Fibroblast of skin of left quadriceps (primary cell): ENCODE data around the gene ITGAX.
"Not testable (repeated sequence)": the region's sequence is repeated elsewhere in the genome, so short reads cannot be mapped to it uniquely, and the experiment has no call there.

Source experiments
- DNase-seq, 2 experiments: peaks; one replicate each; pipeline ENCODE4 v3.0.0-alpha.2; 2013; ENCODE audit warnings: low read depth in 2 of 2

Gene ITGAX

GRCh38 chr16:31354394-31355291 lies at the start of gene ITGAX:
TSS of gene ITGAX (plus strand) at chr16:31355176. CDS start at chr16:31355255, 79 bp downstream.
- DNase-seq, result no peak

DNA sequence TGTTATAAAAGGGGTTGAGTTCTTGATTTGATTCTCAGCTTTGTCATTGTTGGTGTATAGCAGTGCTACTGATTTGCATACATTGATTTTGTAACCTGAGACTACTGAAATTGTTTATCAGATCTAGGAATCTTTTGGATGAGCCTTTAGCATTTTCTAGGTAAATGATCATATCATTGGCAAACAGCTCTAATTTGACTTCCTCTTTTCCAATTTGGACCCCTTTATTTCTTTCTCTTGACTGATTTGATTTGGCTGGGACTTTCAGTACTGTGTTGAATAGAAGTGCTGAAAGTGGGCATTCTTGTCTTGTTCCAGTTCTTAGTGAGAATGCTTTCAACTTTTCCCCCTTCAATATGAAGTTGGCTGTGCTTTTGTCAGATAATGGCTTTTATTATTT lies 49.8 kb upstream of the ITGAX start:
- DNase-seq, result no peak

GRCh38 chr16:31308381-31308780 lies 46.6 kb upstream of the ITGAX start:
- DNase-seq, result not testable (repeated sequence)

- no peak for DNase-seq
These were observed 32.5 kb upstream of the ITGAX start for GRCh38 chr16:31322500-31322899.

DNA sequence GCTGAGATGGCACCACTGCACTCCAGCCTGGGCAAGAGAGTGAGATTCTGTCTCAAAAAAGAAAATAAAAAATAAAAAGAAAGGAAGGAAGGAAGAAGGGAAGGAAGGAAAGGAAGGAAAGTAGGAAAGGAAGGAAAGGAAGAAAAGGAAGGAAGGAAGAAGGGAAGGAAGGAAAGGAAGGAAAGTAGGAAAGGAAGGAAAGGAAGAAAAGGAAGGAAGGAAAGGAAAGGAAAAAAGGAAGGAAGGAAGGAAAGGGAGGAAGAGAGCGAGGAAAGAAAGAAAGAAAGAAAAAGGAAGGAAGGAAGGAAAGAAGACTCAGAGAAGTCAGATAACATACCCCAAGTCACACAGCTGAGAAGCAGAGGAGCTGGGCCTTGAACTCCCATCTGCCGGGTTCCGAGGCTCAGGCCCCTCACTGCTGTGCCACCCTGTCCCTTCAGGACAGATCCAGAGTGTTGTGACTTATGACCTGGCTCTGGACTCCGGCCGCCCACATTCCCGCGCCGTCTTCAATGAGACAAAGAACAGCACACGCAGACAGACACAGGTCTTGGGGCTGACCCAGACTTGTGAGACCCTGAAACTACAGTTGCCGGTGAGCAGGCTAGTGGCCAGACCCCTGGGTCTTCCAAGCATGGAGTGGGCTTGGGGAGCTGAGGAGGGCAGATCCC lies 30.9 kb upstream of the ITGAX start:
- no peak for DNase-seq

DNA sequence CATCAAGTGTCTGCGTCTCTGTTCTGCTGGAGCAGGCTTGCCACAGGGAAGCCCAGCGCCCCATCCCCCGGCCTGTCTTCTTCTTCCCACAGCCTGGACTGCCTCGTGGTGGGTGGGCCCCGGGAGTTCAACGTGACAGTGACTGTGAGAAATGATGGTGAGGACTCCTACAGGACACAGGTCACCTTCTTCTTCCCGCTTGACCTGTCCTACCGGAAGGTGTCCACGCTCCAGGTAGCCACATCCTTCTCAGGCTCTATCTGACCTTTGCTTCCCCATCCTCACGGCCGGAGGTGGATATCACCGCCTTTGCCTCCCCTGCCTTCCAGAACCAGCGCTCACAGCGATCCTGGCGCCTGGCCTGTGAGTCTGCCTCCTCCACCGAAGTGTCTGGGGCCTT lies 29.8 kb upstream of the ITGAX start:
- no peak for DNase-seq

DNA sequence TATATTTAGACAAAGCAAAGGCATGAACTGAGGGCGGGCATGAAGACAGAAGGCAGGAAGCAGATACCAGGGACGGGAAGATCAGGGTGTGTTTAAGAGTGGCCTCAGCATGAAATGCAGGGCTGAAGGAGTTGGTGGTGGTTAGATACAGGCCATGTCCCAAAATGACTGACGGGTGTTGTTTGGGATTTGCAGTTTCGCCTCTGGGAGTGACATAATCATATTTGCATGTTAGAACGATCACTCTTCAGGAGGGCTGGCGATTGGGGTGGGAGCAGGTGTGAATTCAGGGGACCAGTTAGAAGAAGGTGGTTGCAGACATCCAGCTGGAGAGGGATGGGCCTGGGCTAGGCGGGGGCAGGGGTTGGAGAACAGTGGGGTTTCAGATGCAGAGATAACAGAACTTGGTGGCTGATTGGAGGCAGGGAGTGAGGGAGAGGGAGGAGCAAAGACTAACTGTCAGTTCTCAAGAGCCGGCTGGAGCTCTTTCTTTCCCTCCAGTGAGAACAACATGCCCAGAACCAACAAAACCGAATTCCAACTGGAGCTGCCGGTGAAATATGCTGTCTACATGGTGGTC lies 27.2 kb upstream of the ITGAX start:
- no peak for DNase-seq

GRCh38 chr16:31328322-31329052 lies 26.5 kb upstream of the ITGAX start:
- DNase-seq, result no peak

GRCh38 chr16:31329671-31330552 lies 25.1 kb upstream of the ITGAX start:
- DNase-seq, result no peak

GRCh38 chr16:31330553-31330890 lies 24.5 kb upstream of the ITGAX start:
- no peak for DNase-seq

- no peak for DNase-seq
These were observed 23.7 kb upstream of the ITGAX start for GRCh38 chr16:31331141-31331764.

GRCh38 chr16:31331807-31332301 lies 23.1 kb upstream of the ITGAX start:
- DNase-seq, result no peak

GRCh38 chr16:31332544-31332943 lies 22.4 kb upstream of the ITGAX start:
- no peak for DNase-seq

DNA sequence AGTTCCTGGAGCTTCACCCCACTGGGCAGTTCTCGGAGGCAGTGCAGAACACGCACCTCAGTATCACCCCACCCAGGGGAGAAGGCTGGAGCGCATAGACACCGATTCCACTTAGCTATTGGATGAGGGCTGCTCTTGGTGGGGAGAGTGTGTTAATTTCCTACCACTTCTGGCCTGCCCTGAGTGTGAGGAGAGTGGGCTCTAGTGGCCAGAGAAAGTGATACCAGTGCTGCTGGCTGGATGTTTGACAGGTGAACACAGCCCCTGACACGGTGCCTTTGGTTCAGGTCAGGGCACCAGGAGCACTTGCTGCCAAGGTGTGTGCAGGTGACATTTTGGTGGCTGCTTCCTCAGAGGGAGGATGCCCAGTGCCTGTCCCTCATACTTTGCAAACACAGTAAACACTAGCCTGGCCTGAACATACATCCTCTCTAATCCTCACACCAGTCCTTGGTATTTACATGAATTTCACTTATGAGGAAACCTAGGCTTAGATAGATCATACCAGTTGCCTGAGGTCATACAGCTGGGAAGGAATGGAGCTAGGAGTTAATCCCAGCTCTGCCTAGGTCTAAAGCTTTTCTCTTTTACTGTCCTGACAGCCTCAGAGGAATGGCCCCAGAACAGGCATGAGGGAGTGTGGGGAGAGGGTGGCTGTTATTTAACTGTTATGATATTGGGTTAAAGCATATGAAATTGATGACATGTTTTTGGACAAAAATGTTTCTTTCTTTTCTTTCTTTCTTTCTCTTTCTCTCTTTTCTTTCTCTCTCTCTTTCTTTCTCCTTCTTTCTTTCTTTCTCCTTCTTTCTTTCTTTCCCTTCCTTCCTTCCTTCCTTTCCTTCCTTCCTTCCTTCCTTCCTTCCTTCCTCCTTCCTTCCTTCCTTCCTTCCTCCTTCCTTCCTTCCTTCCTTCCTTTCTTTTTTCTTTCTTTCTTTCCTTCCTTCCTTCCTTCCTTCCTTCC lies 21.0 kb upstream of the ITGAX start:
- DNase-seq, result no peak

- DNase-seq, result no peak
These were observed 20.0 kb upstream of the ITGAX start for GRCh38 chr16:31334934-31335333.

GRCh38 chr16:31335431-31335830 lies 19.5 kb upstream of the ITGAX start:
- no peak for DNase-seq

DNA sequence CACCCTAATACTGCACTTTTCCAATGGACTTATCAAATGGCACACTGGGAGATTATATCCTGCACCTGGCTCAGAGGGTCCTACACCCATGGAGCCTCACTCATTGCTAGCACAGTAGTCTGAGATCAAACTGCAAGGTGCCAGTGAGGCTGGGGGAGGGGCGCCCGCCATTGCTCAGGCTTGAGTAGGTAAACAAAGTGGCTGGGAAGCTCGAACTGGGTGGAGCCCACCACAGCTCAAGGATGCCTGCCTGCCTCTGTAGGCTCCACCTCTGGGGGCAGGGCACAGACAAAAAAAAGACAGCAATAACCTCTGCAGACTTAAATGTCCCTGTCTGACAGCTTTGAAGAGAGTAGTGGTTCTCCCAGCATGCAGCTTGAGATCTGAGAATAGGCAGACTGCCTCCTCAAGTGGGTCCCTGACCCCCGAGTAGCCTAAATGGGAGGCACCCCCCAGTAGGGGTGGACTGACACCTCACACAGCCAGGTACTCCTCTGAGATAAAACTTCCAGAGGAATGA lies 16.8 kb upstream of the ITGAX start:
- DNase-seq, result not testable (repeated sequence)

GRCh38 chr16:31344712-31345111 lies 10.3 kb upstream of the ITGAX start:
- no peak for DNase-seq

DNA sequence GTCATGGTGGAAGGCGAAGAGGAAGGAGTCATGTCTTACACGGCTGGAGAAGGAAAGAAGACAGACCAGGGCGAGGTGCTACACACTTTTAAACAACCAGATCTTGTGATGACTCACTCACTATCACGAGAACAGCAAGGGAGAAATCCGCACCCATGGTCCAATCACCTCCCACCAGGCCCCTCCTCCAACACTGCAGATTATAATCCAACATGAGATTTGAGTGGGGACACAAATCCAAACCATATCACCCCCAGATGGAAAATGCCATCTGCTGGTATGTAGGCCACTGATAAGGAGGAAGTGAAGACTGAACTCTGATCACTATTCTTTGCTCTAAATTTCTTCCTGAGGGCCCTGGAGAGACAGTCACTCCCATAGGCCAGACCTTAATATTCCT lies 7.5 kb upstream of the ITGAX start:
- DNase-seq, result no peak
